Upper lobe of right lung (tissue), 1 donor: ENCODE measurements around the gene SLC5A6. TPM values are rescaled to one million over a fixed set of nuclear protein-coding genes. Genes with fewer than 3 reads are reported as not detected.

Experiments
- ATAC-seq: fragments of 200-7000 bp; cut with Tn5 transposase; one replicate; pipeline ENCODE4 v1.9.1; 2020; ENCODE audit warnings: mild to moderate bottlenecking, moderate library complexity
- DNase-seq: peaks from one replicate; pipeline ENCODE4 v3.0.0-alpha.2; 2020
- H3K27ac ChIP-seq: fragments of 200-600 bp; one replicate; pipeline ENCODE4 v1.8.0; 2022
- H3K27me3 ChIP-seq: fragments of 200-600 bp; one replicate; pipeline ENCODE4 v1.8.0; 2022; ENCODE audit warnings: mild to moderate bottlenecking
- H3K36me3 ChIP-seq: fragments of 200-600 bp; one replicate; pipeline ENCODE4 v1.8.0; 2022
- H3K4me1 ChIP-seq: fragments of 200-600 bp; one replicate; pipeline ENCODE4 v1.8.0; 2022
- H3K4me3 ChIP-seq: fragments of 200-600 bp; one replicate; pipeline ENCODE4 v1.8.0; 2022; ENCODE audit warnings: mild to moderate bottlenecking
- H3K9me3 ChIP-seq: fragments of 200-600 bp; one replicate; pipeline ENCODE4 v1.8.0; 2022
- intact Hi-C: fragments of 100-400 bp; cut with DNase I; formaldehyde crosslinking; loops from one replicate; pipeline ENCODE4 v1.11.0; 2022
- total RNA-seq: library from RNA; stranded (reverse); fragmentation: NEBNext Ultra II Directional; extraction: Animal tissue kit (Norgen Biotek cat#: 25700); gene quantifications from one replicate; pipeline ENCODE4 v1.2.1, GENCODE V29; 2021
- TF ChIP-seq, protein P1 (sequence below): fragments of 200-600 bp; IDR thresholded peaks from one replicate; pipeline ENCODE4 v1.8.0; 2022; ENCODE audit warnings: antibody characterized with exemption
- donor health status: DM: no; HTN: yes; CAD: no; lungs with severe emphysema.

SLC5A6 gene
- total RNA-seq, 1 donor from 2014 or later = 24.5 TPM

DNA sequence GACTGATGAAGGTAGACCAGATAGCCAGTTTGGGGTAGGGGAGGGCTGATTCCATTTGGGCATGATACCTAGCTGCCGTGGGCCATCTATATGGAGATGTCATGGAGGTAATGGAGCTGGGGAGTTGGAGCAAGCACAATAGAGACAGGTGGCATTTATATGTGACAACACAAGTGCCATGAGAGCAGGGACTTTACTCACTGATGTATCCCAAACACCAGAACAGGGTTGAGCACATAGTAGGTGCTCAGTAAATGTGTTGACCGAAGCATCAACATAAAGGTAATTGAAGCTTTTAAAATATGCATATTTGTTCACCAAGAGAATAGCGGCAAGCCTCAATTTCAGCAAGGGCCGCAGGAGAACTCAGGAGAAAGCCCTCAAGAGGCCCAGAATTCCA, 35.8 kb upstream of the SLC5A6 start:
- peaks cover 29% of the 10 kb centered on the region for H3K27me3 ChIP-seq
- no peaks in the 10 kb centered on the region for H3K9me3 ChIP-seq
- no peak for ATAC-seq
- no peak overlapping the region for H3K4me3 ChIP-seq
- no peak for DNase-seq
- H3K27ac ChIP-seq = no peak overlapping the region
- TF ChIP-seq, protein P1, sequence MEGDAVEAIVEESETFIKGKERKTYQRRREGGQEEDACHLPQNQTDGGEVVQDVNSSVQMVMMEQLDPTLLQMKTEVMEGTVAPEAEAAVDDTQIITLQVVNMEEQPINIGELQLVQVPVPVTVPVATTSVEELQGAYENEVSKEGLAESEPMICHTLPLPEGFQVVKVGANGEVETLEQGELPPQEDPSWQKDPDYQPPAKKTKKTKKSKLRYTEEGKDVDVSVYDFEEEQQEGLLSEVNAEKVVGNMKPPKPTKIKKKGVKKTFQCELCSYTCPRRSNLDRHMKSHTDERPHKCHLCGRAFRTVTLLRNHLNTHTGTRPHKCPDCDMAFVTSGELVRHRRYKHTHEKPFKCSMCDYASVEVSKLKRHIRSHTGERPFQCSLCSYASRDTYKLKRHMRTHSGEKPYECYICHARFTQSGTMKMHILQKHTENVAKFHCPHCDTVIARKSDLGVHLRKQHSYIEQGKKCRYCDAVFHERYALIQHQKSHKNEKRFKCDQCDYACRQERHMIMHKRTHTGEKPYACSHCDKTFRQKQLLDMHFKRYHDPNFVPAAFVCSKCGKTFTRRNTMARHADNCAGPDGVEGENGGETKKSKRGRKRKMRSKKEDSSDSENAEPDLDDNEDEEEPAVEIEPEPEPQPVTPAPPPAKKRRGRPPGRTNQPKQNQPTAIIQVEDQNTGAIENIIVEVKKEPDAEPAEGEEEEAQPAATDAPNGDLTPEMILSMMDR = no peak
- H3K36me3 ChIP-seq = peaks cover 17% of the 10 kb centered on the region
- H3K4me1 ChIP-seq = peaks cover 5% of the 10 kb centered on the region
- intact Hi-C loops = no loop called here

DNA sequence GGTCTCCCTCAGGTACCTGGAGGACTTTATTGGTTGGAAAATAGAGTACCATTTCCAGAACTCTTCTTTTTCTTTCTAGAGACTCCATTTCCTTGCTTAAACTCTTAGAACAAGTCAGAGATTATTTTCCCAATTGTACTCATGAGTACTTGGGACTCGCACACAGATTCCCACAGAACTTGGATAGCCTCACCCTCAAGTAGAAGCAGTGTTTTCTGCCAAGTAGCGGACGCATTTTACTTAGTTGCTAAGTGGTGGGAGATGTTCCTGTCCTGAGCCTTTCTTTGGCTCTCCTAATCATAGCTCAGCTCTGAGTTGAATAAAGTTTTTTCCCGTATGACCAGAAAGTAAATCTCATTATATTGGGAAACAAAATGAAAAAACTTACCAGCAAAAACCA, 33.6 kb upstream of the SLC5A6 start:
- Histone ChIP-seq H3K4me3 (no peak overlapping the region), H3K27ac (no peak overlapping the region), H3K4me1 (peaks cover 5% of the 10 kb centered on the region), H3K36me3 (peaks cover 40% of the 10 kb centered on the region), H3K27me3 (peaks cover 13% of the 10 kb centered on the region), H3K9me3 (no peaks in the 10 kb centered on the region)
- no peak for ATAC-seq
- TF ChIP-seq, protein P1 = no peak
- intact Hi-C loops = no loop called here
- no peak for DNase-seq

DNA sequence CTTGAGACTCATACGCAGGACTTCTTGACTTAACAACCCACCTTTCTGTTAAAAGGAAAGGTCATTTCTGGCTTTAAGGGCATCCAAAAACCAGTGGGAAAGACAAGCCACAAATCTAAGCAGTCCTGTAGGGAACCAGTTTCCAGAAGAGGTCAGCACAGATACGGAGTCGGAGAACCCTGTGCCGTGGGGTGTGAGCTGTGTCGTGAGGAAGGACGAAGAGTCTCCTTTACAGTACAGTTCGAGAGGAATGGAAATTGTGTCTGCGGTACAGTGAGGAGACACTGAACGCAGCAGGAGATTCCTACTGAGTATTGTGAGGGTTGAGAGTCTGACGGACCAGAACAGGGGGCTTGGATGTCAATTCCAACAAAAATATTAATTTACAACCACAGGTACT, 33.0 kb upstream of the SLC5A6 start:
- intact Hi-C loops = no loop called here
- peaks cover 8% of the 10 kb centered on the region for H3K27me3 ChIP-seq
- no peak for ATAC-seq
- H3K27ac ChIP-seq = no peak overlapping the region
- peaks cover 45% of the 10 kb centered on the region for H3K36me3 ChIP-seq
- H3K4me3 ChIP-seq = no peak overlapping the region
- TF ChIP-seq, protein P1 = no peak
- H3K4me1 ChIP-seq = peaks cover 2% of the 10 kb centered on the region
- DNase-seq = no peak
- H3K9me3 ChIP-seq = no peaks in the 10 kb centered on the region

DNA sequence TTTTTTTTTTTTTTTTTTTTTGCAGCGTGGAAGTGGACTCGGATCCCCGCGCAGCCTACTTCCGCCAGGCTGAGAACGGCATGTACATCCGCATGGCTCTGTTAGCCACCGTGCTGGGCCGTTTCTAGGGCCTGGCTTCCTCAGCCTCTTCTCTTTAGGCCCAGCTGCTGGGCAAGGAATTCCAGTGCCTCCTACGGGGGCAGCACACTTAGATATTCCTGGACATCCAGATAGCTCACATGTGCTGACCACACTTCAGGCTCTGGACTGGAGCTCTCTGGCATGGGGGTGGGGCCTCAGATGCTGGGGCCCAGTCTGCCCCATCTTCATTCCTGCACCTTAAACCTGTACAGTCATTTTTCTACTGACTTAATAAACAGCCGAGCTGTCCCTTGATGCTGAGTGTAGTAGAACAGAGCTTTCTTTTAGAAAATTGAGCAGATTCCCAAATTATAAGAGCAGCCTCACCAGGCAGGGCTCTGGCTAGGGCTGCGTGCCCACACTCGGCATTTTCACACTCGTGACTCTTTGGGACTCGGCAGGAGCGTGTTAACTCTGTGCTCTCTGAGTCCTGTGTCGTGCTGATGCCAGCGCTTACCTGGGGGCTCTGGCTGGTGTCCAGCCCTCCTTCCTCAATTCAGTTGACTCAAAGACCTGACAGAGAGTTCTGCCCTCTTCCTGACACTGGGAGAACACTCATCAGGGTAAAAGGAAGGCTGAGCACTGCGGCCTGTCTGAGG, 31.5 kb upstream of the SLC5A6 start:
- intact Hi-C loops = no loop called here
- H3K4me1 ChIP-seq = no peaks in the 10 kb centered on the region
- no peak overlapping the region for H3K27ac ChIP-seq
- H3K9me3 ChIP-seq = no peaks in the 10 kb centered on the region
- H3K4me3 ChIP-seq = no peak overlapping the region
- H3K27me3 ChIP-seq = no peaks in the 10 kb centered on the region
- TF ChIP-seq, protein P1 = no peak
- DNase-seq (no peak), ATAC-seq (no peak)
- H3K36me3 ChIP-seq = peaks cover 61% of the 10 kb centered on the region

DNA sequence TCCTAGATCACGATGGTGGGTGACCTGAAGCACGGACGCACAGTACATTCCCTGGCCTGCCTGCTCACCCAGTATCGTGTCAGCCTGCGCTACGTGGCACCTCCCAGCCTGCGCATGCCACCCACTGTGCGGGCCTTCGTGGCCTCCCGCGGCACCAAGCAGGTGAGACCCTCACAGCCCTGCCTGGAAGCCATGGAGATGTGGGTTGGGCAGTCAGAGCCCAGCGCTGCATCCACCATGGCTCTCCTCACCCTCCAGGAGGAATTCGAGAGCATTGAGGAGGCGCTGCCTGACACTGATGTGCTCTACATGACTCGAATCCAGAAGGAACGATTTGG, 30.5 kb upstream of the SLC5A6 start:
- no peak for ATAC-seq
- no peaks in the 10 kb centered on the region for H3K4me1 ChIP-seq
- H3K9me3 ChIP-seq = no peaks in the 10 kb centered on the region
- peaks cover 70% of the 10 kb centered on the region for H3K36me3 ChIP-seq
- H3K27me3 ChIP-seq = no peaks in the 10 kb centered on the region
- intact Hi-C loops = no loop called here
- DNase-seq = no peak
- no peak overlapping the region for H3K4me3 ChIP-seq
- H3K27ac ChIP-seq = no peak overlapping the region
- TF ChIP-seq, protein P1 = no peak
